Omental fat pad (tissue), 4 donors: ENCODE results near the gene ATP7B. TPM values are rescaled to one million over a fixed set of nuclear protein-coding genes. Genes with fewer than 3 reads are reported as not detected.

Experiments used
- ATAC-seq: fragments of 150-250 bp; one replicate; pipeline ENCODE4 v1.9.1; 2016; ENCODE audit warnings: mild to moderate bottlenecking, moderate library complexity; ENCODE audit not compliant: low FRiP score
- DNase-seq: peaks from one replicate; pipeline ENCODE4 v3.0.0-alpha.2; 2019; ENCODE audit warnings: low spot score
- total RNA-seq, 4 donors: library from RNA; depleted of rRNA; stranded (reverse); fragments of >200 nt; gene quantifications; one replicate each; pipeline ENCODE4 v1.1.0, GENCODE V29; 2016
- TF ChIP-seq, protein P1 (sequence below), 3 donors: fragments of 450-650 bp; IDR thresholded peaks; one replicate each; pipeline ENCODE4 v1.5.1; 2016 to 2017; ENCODE audit warnings: antibody characterized with exemption in 3 of 3, mild to moderate bottlenecking in 3 of 3, moderate library complexity in 2 of 3

The ATP7B gene
- total RNA-seq, 4 donors from 2014 or later, result 5.2 to 29.2 (median 10.9) TPM

GRCh38 chr13:51923983-51924539 is 87.2 kb downstream of the ATP7B start:
- TF ChIP-seq, protein P1, sequence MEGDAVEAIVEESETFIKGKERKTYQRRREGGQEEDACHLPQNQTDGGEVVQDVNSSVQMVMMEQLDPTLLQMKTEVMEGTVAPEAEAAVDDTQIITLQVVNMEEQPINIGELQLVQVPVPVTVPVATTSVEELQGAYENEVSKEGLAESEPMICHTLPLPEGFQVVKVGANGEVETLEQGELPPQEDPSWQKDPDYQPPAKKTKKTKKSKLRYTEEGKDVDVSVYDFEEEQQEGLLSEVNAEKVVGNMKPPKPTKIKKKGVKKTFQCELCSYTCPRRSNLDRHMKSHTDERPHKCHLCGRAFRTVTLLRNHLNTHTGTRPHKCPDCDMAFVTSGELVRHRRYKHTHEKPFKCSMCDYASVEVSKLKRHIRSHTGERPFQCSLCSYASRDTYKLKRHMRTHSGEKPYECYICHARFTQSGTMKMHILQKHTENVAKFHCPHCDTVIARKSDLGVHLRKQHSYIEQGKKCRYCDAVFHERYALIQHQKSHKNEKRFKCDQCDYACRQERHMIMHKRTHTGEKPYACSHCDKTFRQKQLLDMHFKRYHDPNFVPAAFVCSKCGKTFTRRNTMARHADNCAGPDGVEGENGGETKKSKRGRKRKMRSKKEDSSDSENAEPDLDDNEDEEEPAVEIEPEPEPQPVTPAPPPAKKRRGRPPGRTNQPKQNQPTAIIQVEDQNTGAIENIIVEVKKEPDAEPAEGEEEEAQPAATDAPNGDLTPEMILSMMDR (IDR thresholded peaks at IDR 0.05), result no peak
- no peak for ATAC-seq
- no peak for DNase-seq

GRCh38 chr13:51922771-51923480 is 88.3 kb downstream of the ATP7B start:
- TF ChIP-seq, protein P1 (IDR thresholded peaks at IDR 0.05), result no peak
- no peak for DNase-seq
- no peak for ATAC-seq

GRCh38 chr13:51921790-51922740 is 89.2 kb downstream of the ATP7B start:
- DNase-seq (no peak), ATAC-seq (peak; percentile 91)
- TF ChIP-seq, protein P1 (IDR thresholded peaks at IDR 0.05), result no peak

DNA sequence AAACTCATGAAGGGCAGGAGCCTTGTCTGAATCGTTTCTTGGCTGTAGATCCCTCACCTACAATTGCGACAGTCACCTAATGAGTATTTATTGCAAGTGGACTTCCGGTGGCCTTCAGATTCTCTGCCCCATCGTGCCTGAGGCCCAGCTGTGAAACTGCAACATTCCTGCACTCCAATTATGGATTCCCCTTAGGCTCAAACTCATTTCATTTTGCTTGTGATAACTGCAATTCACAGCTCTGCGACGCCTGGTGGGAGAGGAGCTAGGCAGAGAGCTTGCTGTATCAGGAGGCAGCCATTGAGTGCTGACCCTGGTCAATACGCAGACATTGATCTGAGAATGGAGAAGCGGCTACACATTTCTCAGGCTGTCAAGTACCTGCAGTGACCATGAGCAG is 90.5 kb downstream of the ATP7B start:
- no peak for DNase-seq
- no peak for ATAC-seq
- TF ChIP-seq, protein P1 (IDR thresholded peaks at IDR 0.05), result no peak

DNA sequence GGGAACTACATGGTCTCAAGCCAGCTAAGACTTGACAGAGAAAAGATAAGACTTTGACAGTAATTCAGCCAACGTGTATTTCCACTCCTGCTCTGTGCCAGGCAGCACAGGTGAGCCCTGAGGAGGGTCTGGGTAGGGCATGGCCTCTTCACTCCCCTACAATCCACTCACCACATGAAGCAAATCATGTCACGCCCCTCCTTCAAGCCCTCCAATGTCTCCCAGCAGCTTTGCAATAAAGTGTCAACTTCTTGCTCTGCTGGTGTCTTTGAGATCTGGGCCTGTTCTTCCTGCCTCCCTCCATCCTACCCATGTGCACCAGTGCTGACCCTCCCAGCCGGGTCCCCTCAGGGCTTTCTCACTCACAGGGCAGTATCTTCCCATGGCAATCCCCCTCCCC is 91.0 kb downstream of the ATP7B start:
- TF ChIP-seq, protein P1 (IDR thresholded peaks at IDR 0.05), result no peak
- no peak for DNase-seq
- ATAC-seq, result no peak

GRCh38 chr13:51919531-51919930 is 91.7 kb downstream of the ATP7B start:
- DNase-seq, result no peak
- ATAC-seq, result no peak
- TF ChIP-seq, protein P1 (IDR thresholded peaks at IDR 0.05), result no peak
